ENCODE data around the gene RAB3C. TPM values are rescaled to one million over a fixed set of nuclear protein-coding genes. Genes with fewer than 3 reads are reported as not detected.
"Not testable (repeated sequence)": the region's sequence is repeated elsewhere in the genome, so short reads cannot be mapped to it uniquely, and the experiment has no call there.

RAB3C gene
- total RNA-seq = 100 to 1,000 TPM in 1 of 8 experiments, 10 to 100 TPM in 4, under 1 TPM in 2, not detected in 1; 0.10 to 114 (median 50.3) TPM

DNA sequence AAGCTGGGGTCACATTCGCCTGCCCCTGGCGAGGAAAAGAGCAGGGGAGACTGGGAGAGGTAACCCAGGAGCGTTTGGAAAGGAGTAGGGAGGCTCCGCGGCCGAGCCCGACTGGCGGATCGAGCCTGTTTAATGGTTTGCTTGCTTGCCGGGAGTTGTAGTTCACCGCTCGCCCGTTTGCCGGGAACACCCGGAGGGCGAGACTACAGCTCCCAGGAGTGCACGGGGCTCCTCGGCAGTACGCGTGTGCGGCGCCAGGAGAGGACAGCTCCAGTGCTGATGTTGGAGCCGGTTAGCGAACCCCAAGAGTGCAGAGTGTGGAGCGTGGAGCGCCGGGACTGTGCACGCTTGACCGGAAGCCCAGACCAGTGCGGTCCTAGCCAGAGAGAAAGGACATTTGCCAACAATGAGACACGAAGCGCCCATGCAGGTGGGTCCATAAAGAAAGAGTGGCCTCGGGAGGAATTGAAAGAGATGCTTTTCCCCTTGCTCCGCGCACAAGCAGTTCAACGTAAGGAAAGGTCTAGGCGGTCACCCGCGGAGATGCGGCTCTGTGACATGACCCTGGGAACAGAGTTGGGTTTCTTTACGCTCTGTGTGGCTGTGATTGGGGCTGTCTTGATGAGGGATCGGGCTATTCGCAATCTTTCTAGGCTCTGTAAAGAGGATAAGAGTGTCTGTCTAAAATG lies at the start of gene RAB3C:
Gene RAB3C (plus strand): TSS at position 273 of the 689 bp plus-strand sequence. CDS start 134 bp downstream, at position 407.
- in situ Hi-C loops (cut with MboI; ENCODE audit: low pct_unique_long_range_greater_than_20kb in 2 of 9, low sequenced_read_pairs in 9 of 9, unreplicated experiment in 9 of 9) = no loop called here
- H3K27ac ChIP-seq = peak within 1 kb of the TSS; percentile 73 to 75
- ATAC-seq (replicated peaks in 6 of 8) = peak; percentile 98 to 100 (median 98)
- WGBS, 10 experiments = 0% methylated on average over 4 to 22 of the region's 43 CpGs; no CpG with 5 or more reads in 2 of the 10 experiments
- peaks cover 2 to 9% of the 10 kb centered on the region in 2 donors for H3K4me1 ChIP-seq (replicated peaks in 1 of 2)
- peak within 1 kb of the TSS; percentile 42 to 76 (median 64) for H3K4me3 ChIP-seq

DNA sequence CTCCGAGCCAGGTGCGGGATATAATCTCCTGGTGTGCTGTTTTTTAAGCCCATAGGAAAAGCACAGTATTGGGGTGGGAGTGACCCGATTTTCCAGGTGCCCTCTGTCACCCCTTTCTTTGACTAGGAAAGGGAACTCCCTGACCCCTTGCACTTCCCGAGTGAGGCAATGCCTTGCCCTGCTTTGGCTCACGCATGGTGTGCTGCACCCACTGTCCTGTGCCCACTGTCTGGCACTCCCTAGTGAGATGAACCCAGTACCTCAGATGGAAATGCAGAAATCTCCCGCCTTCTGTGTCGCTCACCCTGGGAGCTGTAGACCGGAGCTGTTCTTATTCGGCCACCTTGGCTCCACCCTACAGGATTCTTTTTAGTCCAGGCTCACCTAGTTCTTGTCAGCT lies 40.9 kb upstream of the RAB3C start:
- H3K4me3 ChIP-seq; in situ Hi-C loops (cut with MboI; ENCODE audit: low pct_unique_long_range_greater_than_20kb in 2 of 9, low sequenced_read_pairs in 9 of 9, unreplicated experiment in 9 of 9); ATAC-seq (replicated peaks in 6 of 8); H3K27ac ChIP-seq: not testable (repeated sequence)
- 20 to 100% (median 100%) methylated on average over 1 of the region's 9 CpGs; no CpG with 5 or more reads in 6 of the 10 experiments for WGBS, 10 experiments
- H3K4me1 ChIP-seq (replicated peaks in 1 of 2) = peaks cover 7 to 20% of the 10 kb centered on the region in 2 donors

GRCh38 chr5:58542709-58543108 lies 40.2 kb upstream of the RAB3C start:
- in situ Hi-C loops (cut with MboI; ENCODE audit: low pct_unique_long_range_greater_than_20kb in 2 of 9, low sequenced_read_pairs in 9 of 9, unreplicated experiment in 9 of 9) = no loop called here
- 0 to 50% (median 23%) methylated on average over 1 of the region's 1 CpG; no CpG with 5 or more reads in 6 of the 10 experiments for WGBS, 10 experiments
- Histone ChIP-seq H3K4me1 (replicated peaks in 1 of 2) (peaks cover 7 to 23% of the 10 kb centered on the region in 2 donors), H3K4me3 (no peak overlapping the region), H3K27ac (no peak overlapping the region)
- peak in 5 of 8 experiments; percentile 70 to 87 (median 78) for ATAC-seq (replicated peaks in 6 of 8)

- WGBS, 10 experiments = 0 to 100% (median 82%) methylated on average over 1 to 2 of the region's 2 CpGs
These were observed 39.2 kb upstream of the RAB3C start for GRCh38 chr5:58543723-58544122.

GRCh38 chr5:58544195-58544594 lies 38.7 kb upstream of the RAB3C start:
- in situ Hi-C loops (cut with MboI; ENCODE audit: low pct_unique_long_range_greater_than_20kb in 2 of 9, low sequenced_read_pairs in 9 of 9, unreplicated experiment in 9 of 9) = no loop called here
- WGBS, 10 experiments = 0 to 83% (median 45%) methylated on average over 1 of the region's 1 CpG; no CpG with 5 or more reads in 2 of the 10 experiments
- no peak for ATAC-seq (replicated peaks in 6 of 8)
- Histone ChIP-seq H3K27ac (no peak overlapping the region), H3K4me1 (replicated peaks in 1 of 2) (peaks cover 7 to 26% of the 10 kb centered on the region in 2 donors), H3K4me3 (no peak overlapping the region)

More at GRCh38 chr5:58543723-58544122, 39.2 kb upstream of the RAB3C start:
- Histone ChIP-seq H3K4me1 (replicated peaks in 1 of 2) (peaks cover 7 to 26% of the 10 kb centered on the region in 2 donors), H3K27ac (no peak overlapping the region), H3K4me3 (no peak overlapping the region)
- in situ Hi-C loops (cut with MboI; ENCODE audit: low pct_unique_long_range_greater_than_20kb in 2 of 9, low sequenced_read_pairs in 9 of 9, unreplicated experiment in 9 of 9) = no loop called here
- ATAC-seq (replicated peaks in 6 of 8) = no peak

DNA sequence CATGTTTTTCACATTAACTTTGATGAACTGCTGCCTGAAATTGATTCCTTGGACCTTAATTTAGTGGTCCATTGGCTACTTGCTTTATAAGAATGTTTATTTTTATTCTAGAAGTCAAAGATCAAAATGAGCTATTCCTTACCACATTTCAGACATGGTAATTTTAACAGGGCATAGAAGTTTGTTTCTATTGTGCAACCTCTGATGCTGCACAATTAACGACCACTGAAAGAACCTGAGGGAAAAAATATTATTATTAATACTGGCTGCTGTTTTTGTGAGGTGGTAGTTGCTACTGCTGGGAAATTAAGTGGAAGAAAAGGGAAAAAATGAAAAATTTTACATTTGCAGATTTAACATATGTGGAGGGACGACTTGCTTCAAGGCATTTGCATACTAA lies 37.9 kb upstream of the RAB3C start:
- in situ Hi-C loops (cut with MboI; ENCODE audit: low pct_unique_long_range_greater_than_20kb in 2 of 9, low sequenced_read_pairs in 9 of 9, unreplicated experiment in 9 of 9) = no loop called here
- WGBS, 10 experiments = 0 to 88% (median 70%) methylated on average over 1 to 2 of the region's 2 CpGs; no CpG with 5 or more reads in 1 of the 10 experiments
- H3K4me1 ChIP-seq (replicated peaks in 1 of 2) = peaks cover 7 to 26% of the 10 kb centered on the region in 2 donors
- no peak for ATAC-seq (replicated peaks in 6 of 8)
- H3K4me3 ChIP-seq = no peak overlapping the region
- H3K27ac ChIP-seq = no peak overlapping the region

- Histone ChIP-seq H3K4me3 (no peak overlapping the region), H3K4me1 (replicated peaks in 1 of 2) (peaks cover 7 to 26% of the 10 kb centered on the region in 2 donors), H3K27ac (no peak overlapping the region)
- in situ Hi-C loops (cut with MboI; ENCODE audit: low pct_unique_long_range_greater_than_20kb in 2 of 9, low sequenced_read_pairs in 9 of 9, unreplicated experiment in 9 of 9) = no loop called here
- ATAC-seq (replicated peaks in 6 of 8) = no peak
These were observed 37.0 kb upstream of the RAB3C start for GRCh38 chr5:58545912-58546311.

DNA sequence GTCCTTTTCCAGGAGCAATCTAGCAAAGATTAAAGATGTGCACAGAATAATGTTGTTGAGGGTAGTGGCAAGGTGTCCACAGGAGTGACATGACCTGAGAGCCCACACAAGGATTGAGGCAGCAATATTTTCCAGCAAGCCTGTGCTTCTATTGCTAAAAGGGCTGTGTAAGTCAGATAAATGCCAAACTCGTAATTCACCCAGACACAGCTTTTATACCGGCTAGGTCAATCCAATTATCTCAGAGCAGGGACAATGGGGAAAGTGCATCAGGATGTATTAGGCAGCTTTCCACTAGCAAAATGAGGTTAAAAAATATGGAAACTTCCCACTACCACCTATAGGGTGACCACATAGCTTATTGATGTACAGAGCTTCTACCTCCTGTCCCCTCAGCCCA lies 34.8 kb upstream of the RAB3C start:
- H3K4me1 ChIP-seq (replicated peaks in 1 of 2) = peaks cover 1 to 19% of the 10 kb centered on the region in 2 donors
- H3K4me3 ChIP-seq = no peak overlapping the region
- peak in 5 of 8 experiments; percentile 53 to 84 (median 77) for ATAC-seq (replicated peaks in 6 of 8)
- 0 to 60% (median 18%) methylated on average over 1 to 2 of the region's 2 CpGs; no CpG with 5 or more reads in 4 of the 10 experiments for WGBS, 10 experiments
- H3K27ac ChIP-seq = no peak overlapping the region
- in situ Hi-C loops (cut with MboI; ENCODE audit: low pct_unique_long_range_greater_than_20kb in 2 of 9, low sequenced_read_pairs in 9 of 9, unreplicated experiment in 9 of 9) = no loop called here

DNA sequence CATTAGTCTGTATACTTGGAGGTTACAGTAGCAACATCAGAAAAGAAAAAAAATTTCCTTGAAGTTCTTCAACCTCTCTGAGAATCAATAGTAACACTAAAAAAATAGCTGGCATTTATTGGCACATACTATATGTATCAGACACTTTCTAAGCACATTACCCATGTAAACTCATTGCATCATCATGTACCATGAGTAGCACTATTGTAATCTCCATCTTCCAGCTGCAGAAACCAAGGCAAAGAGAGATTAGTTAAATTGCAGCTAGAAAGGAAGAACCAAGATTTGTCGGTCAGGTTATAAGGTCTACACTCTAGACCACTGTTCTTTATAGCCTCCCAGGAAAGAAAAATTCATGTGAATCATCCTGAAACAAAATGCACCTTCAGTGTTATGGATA lies 31.4 kb upstream of the RAB3C start:
- Histone ChIP-seq H3K4me1 (replicated peaks in 1 of 2) (peaks cover 0 to 7% of the 10 kb centered on the region in 2 donors), H3K4me3 (no peak overlapping the region), H3K27ac (no peak overlapping the region)
- WGBS, 10 experiments = 0 to 100% (median 95%) methylated on average over 1 of the region's 1 CpG
- ATAC-seq (replicated peaks in 6 of 8) = no peak
- in situ Hi-C loops (cut with MboI; ENCODE audit: low pct_unique_long_range_greater_than_20kb in 2 of 9, low sequenced_read_pairs in 9 of 9, unreplicated experiment in 9 of 9) = no loop called here

DNA sequence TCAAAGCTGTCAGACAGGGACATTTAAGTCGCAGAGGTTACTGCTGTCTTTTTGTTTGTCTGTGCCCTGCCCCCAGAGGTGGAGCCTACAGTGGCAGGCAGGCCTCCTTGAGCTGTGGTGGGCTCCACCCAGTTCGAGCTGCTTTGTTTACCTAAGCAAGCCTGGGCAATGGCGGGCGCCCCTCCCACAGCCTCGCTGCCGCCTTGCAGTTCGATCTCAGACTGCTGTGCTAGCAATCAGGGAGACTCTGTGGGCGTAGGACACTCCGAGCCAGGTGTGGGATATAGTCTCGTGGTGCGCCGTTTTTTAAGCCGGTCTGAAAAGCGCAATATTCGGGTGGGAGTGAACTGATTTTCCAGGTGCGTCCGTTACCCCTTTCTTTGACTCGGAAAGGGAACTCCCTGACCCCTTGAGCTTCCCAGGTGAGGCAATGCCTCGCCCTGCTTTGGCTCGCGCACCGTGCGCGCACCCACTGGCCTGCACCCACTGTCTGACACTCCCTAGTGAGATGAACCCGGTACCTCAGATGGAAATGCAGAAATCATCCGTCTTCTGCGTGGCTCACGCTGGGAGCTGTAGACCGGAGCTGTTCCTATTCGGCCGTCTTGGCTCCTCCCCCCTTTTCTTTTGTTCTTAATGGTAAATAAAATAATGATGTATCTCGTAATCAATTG lies 25.1 kb upstream of the RAB3C start:
- H3K4me1 ChIP-seq (replicated peaks in 1 of 2); H3K4me3 ChIP-seq; ATAC-seq (replicated peaks in 6 of 8); in situ Hi-C loops (cut with MboI; ENCODE audit: low pct_unique_long_range_greater_than_20kb in 2 of 9, low sequenced_read_pairs in 9 of 9, unreplicated experiment in 9 of 9); H3K27ac ChIP-seq: not testable (repeated sequence)
- 27 to 100% (median 74%) methylated on average over 1 to 10 of the region's 32 CpGs; no CpG with 5 or more reads in 2 of the 10 experiments for WGBS, 10 experiments

GRCh38 chr5:58563016-58563700 lies 19.7 kb upstream of the RAB3C start:
- ATAC-seq (replicated peaks in 6 of 8); in situ Hi-C loops (cut with MboI; ENCODE audit: low pct_unique_long_range_greater_than_20kb in 2 of 9, low sequenced_read_pairs in 9 of 9, unreplicated experiment in 9 of 9); H3K4me3 ChIP-seq; H3K4me1 ChIP-seq (replicated peaks in 1 of 2); H3K27ac ChIP-seq: not testable (repeated sequence)
- WGBS, 10 experiments = 70 to 100% (median 100%) methylated on average over 1 to 2 of the region's 33 CpGs; no CpG with 5 or more reads in 7 of the 10 experiments

- ATAC-seq (replicated peaks in 6 of 8) = not testable (repeated sequence)
These were observed 18.6 kb upstream of the RAB3C start for GRCh38 chr5:58564043-58564832.

More at GRCh38 chr5:58564043-58564832, 18.6 kb upstream of the RAB3C start:
- H3K4me3 ChIP-seq; H3K4me1 ChIP-seq (replicated peaks in 1 of 2); H3K27ac ChIP-seq; in situ Hi-C loops (cut with MboI; ENCODE audit: low pct_unique_long_range_greater_than_20kb in 2 of 9, low sequenced_read_pairs in 9 of 9, unreplicated experiment in 9 of 9): not testable (repeated sequence)
- no CpG with 5 or more reads among the region's 39 CpGs for WGBS, 10 experiments
